Measurements from ENCODE around the gene OTUB1. TPM values are rescaled to one million over a fixed set of nuclear protein-coding genes. Genes with fewer than 3 reads are reported as not detected.

The OTUB1 gene
- total RNA-seq, 1 donor from 2014 or later = 126 TPM

DNA sequence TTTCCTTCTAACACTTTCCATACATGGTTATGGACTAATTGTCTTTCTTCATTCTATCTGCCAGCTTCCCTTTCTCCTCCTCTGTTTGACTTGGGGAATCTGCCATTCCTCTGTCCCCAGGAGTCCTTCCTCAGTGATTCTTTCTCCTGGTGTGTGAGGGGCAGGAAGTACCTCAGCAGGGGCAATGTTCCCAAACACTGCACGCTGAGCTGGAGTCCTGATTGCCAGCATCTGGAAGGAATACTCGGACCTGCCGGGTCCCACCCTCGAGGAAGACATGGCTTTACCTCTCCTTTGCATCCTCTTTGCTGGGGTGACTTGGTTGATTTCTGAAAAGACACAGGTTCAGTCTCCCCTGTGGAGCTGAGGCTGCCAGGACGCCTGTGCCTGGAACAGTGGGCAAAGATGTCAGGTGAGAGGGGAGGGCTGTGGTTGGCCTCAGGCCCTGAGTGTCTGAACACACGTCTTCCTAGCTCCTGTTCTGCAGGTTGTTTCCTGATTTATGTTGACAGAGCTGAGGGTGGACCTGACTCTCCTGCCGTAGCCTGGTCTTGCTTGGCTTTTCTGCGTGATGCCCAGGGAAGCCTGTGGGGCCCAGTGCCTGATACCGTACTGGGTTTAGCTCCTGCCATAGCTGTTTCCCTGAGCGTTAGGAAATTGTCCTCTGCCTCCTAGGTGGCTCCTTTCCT lies 7.5 kb upstream of the OTUB1 start:
- peaks cover 10% of the 10 kb centered on the region for H3K9me3 Mint-ChIP-seq (ENCODE audit: unreplicated experiment)
- DNase-seq = no peak
- peak overlapping the region; percentile 64 for H3K27ac Mint-ChIP-seq (ENCODE audit: unreplicated experiment)
- peaks cover 22% of the 10 kb centered on the region for H3K4me1 Mint-ChIP-seq (ENCODE audit: low read depth, unreplicated experiment)
- H3K36me3 Mint-ChIP-seq (ENCODE audit: unreplicated experiment) = no peaks in the 10 kb centered on the region
- H3K4me3 Mint-ChIP-seq (ENCODE audit: unreplicated experiment) = peak overlapping the region; percentile 40
- peaks cover 2% of the 10 kb centered on the region for H3K27me3 Mint-ChIP-seq (ENCODE audit: unreplicated experiment)
- TF ChIP-seq, protein P1, sequence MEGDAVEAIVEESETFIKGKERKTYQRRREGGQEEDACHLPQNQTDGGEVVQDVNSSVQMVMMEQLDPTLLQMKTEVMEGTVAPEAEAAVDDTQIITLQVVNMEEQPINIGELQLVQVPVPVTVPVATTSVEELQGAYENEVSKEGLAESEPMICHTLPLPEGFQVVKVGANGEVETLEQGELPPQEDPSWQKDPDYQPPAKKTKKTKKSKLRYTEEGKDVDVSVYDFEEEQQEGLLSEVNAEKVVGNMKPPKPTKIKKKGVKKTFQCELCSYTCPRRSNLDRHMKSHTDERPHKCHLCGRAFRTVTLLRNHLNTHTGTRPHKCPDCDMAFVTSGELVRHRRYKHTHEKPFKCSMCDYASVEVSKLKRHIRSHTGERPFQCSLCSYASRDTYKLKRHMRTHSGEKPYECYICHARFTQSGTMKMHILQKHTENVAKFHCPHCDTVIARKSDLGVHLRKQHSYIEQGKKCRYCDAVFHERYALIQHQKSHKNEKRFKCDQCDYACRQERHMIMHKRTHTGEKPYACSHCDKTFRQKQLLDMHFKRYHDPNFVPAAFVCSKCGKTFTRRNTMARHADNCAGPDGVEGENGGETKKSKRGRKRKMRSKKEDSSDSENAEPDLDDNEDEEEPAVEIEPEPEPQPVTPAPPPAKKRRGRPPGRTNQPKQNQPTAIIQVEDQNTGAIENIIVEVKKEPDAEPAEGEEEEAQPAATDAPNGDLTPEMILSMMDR (IDR thresholded peaks at IDR 0.05; ENCODE audit: partially characterized antibody, unreplicated experiment) = no peak

GRCh38 chr11:63979426-63979825 lies 6.8 kb upstream of the OTUB1 start:
- H3K36me3 Mint-ChIP-seq (ENCODE audit: unreplicated experiment) = no peaks in the 10 kb centered on the region
- no peak for DNase-seq
- TF ChIP-seq, protein P1 (IDR thresholded peaks at IDR 0.05; ENCODE audit: partially characterized antibody, unreplicated experiment) = no peak
- H3K27ac Mint-ChIP-seq (ENCODE audit: unreplicated experiment) = no peak overlapping the region
- H3K9me3 Mint-ChIP-seq (ENCODE audit: unreplicated experiment) = peaks cover 7% of the 10 kb centered on the region
- H3K27me3 Mint-ChIP-seq (ENCODE audit: unreplicated experiment) = peaks cover 2% of the 10 kb centered on the region
- peaks cover 22% of the 10 kb centered on the region for H3K4me1 Mint-ChIP-seq (ENCODE audit: low read depth, unreplicated experiment)
- no peak overlapping the region for H3K4me3 Mint-ChIP-seq (ENCODE audit: unreplicated experiment)

GRCh38 chr11:63985812-63986155 lies 454 bp upstream of the OTUB1 start:
- Mint-ChIP-seq H3K4me3 (ENCODE audit: unreplicated experiment) (peak overlapping the region; percentile 92), H3K4me1 (ENCODE audit: low read depth, unreplicated experiment) (peaks cover 18% of the 10 kb centered on the region), H3K36me3 (ENCODE audit: unreplicated experiment) (no peaks in the 10 kb centered on the region), H3K27me3 (ENCODE audit: unreplicated experiment) (peaks cover 4% of the 10 kb centered on the region), H3K27ac (ENCODE audit: unreplicated experiment) (peak overlapping the region; percentile 97), H3K9me3 (ENCODE audit: unreplicated experiment) (peaks cover 11% of the 10 kb centered on the region)
- DNase-seq = no peak
- TF ChIP-seq, protein P1 (IDR thresholded peaks at IDR 0.05; ENCODE audit: partially characterized antibody, unreplicated experiment) = no peak

DNA sequence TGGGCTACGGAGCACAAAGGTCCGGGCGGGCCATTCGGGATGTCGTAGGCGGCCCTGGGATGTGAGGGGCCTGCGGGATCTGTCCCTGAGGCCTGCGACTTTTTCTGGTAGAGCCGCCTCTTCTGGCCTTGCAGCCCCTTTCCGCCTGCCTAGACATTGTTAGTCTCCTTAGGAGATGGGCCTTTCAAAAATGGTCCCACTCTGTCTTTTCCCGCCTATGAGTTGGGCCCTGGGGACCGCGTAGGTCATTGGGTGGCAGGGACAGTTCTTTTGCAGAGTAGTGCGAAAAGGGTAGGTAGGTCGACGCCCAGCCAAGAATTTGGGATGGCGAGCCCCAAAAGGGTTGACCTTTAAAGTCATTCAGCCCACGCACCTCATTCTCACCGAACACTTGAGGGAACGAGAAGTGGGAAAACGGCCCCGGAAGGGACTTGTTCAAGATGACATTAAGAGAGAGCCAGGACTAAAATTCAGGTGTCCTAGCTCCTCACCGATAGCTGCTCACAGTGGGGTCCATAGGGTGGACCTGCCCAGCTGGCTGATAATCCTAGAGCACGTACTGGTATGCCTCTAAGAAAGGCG lies 785 bp downstream of the OTUB1 start:
- H3K4me1 Mint-ChIP-seq (ENCODE audit: low read depth, unreplicated experiment) = peaks cover 12% of the 10 kb centered on the region
- H3K27ac Mint-ChIP-seq (ENCODE audit: unreplicated experiment) = peak overlapping the region; percentile 82
- no peak for DNase-seq
- peak overlapping the region; percentile 89 for H3K4me3 Mint-ChIP-seq (ENCODE audit: unreplicated experiment)
- peaks cover 4% of the 10 kb centered on the region for H3K27me3 Mint-ChIP-seq (ENCODE audit: unreplicated experiment)
- peaks cover 9% of the 10 kb centered on the region for H3K9me3 Mint-ChIP-seq (ENCODE audit: unreplicated experiment)
- TF ChIP-seq, protein P1 (IDR thresholded peaks at IDR 0.05; ENCODE audit: partially characterized antibody, unreplicated experiment) = no peak
- H3K36me3 Mint-ChIP-seq (ENCODE audit: unreplicated experiment) = no peaks in the 10 kb centered on the region

DNA sequence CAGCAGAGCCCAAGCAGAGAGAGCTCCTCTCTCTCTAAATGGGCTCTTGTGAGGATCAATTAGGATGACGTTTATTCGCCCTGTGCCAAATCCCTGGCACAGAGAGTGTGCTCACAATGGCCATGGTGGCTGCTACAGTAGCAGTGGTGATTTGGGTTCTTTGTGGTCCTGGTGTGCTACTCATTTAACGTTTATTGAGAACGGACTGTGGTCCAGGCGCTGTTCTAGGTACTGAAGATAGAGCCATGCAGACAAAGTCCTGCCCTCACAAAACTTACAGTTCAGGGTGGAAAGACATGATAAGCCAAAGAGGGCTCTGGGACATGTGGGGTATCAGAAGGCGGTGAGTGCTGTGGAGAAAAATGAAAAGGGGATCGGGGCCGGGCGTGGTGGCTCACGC lies 5.3 kb downstream of the OTUB1 start:
- DNase-seq = no peak
- Mint-ChIP-seq H3K4me1 (ENCODE audit: low read depth, unreplicated experiment) (peaks cover 13% of the 10 kb centered on the region), H3K27me3 (ENCODE audit: unreplicated experiment) (peaks cover 6% of the 10 kb centered on the region), H3K36me3 (ENCODE audit: unreplicated experiment) (no peaks in the 10 kb centered on the region), H3K4me3 (ENCODE audit: unreplicated experiment) (no peak overlapping the region), H3K27ac (ENCODE audit: unreplicated experiment) (no peak overlapping the region), H3K9me3 (ENCODE audit: unreplicated experiment) (peaks cover 6% of the 10 kb centered on the region)
- TF ChIP-seq, protein P1 (IDR thresholded peaks at IDR 0.05; ENCODE audit: partially characterized antibody, unreplicated experiment) = no peak
